HG03135 (cell line): Measurements from ENCODE around the gene RELN.
"Not testable (repeated sequence)": the region's sequence is repeated elsewhere in the genome, so short reads cannot be mapped to it uniquely, and the experiment has no call there.

Source experiments
- ATAC-seq: cut with Tn5 transposase; IDR thresholded peaks from one replicate; pipeline ENCODE4 v1.9.1; 2021; ENCODE audit warnings: mild to moderate bottlenecking, moderate library complexity; ENCODE audit not compliant: unreplicated experiment

The RELN gene

GRCh38 chr7:103856929-103857328 lies 132.5 kb downstream of the RELN start:
- ATAC-seq = no peak

- ATAC-seq = no peak
Measured at GRCh38 chr7:103855671-103856070, 133.8 kb downstream of the RELN start.

- ATAC-seq = no peak
Measured at GRCh38 chr7:103854611-103855010, 134.8 kb downstream of the RELN start.

- no peak for ATAC-seq
Measured at GRCh38 chr7:103851357-103851756, 138.1 kb downstream of the RELN start.

GRCh38 chr7:103843689-103844480 lies 145.6 kb downstream of the RELN start:
- no peak for ATAC-seq

- no peak for ATAC-seq
Measured at GRCh38 chr7:103833401-103833800, 156.1 kb downstream of the RELN start.

GRCh38 chr7:103832438-103832837 lies 157.0 kb downstream of the RELN start:
- ATAC-seq = no peak

GRCh38 chr7:103824251-103824650 lies 165.2 kb downstream of the RELN start:
- no peak for ATAC-seq

- no peak for ATAC-seq
Measured at GRCh38 chr7:103823084-103823483, 166.4 kb downstream of the RELN start.

- ATAC-seq = no peak
Measured at GRCh38 chr7:103821092-103821491, 168.4 kb downstream of the RELN start.

GRCh38 chr7:103815972-103816371 lies 173.5 kb downstream of the RELN start:
- not testable (repeated sequence) for ATAC-seq

- no peak for ATAC-seq
Measured at GRCh38 chr7:103813970-103814369, 175.5 kb downstream of the RELN start.

GRCh38 chr7:103811997-103812396 lies 177.5 kb downstream of the RELN start:
- ATAC-seq = peak; percentile 71

- no peak for ATAC-seq
Measured at GRCh38 chr7:103811290-103811689, 178.2 kb downstream of the RELN start.

GRCh38 chr7:103810112-103810744 lies 179.2 kb downstream of the RELN start:
- ATAC-seq = no peak

- no peak for ATAC-seq
Measured at GRCh38 chr7:103809229-103809994, 180.0 kb downstream of the RELN start.

GRCh38 chr7:103805346-103805745 lies 184.1 kb downstream of the RELN start:
- ATAC-seq = no peak

- ATAC-seq = no peak
Measured at GRCh38 chr7:103803631-103804030, 185.8 kb downstream of the RELN start.

- ATAC-seq = no peak
Measured at GRCh38 chr7:103799298-103799697, 190.2 kb downstream of the RELN start.

- ATAC-seq = no peak
Measured at GRCh38 chr7:103797647-103798307, 191.7 kb downstream of the RELN start.

GRCh38 chr7:103796327-103796962 lies 193.0 kb downstream of the RELN start:
- ATAC-seq = no peak
